Stimulated activated CD8-positive, alpha-beta memory T cell treated with anti-CD3 and anti-CD28 coated beads, Interleukin-15, amount 100 ng/mL, for 1 hour (primary cell): ENCODE data around the gene WASHC4.
"Not testable (repeated sequence)": the region's sequence is repeated elsewhere in the genome, so short reads cannot be mapped to it uniquely, and the experiment has no call there.

ENCODE experiments used
- DNase-seq: peaks from one replicate; pipeline ENCODE4 v3.0.0-alpha.2; 2020; ENCODE audit warnings: low read depth

Gene WASHC4

DNA sequence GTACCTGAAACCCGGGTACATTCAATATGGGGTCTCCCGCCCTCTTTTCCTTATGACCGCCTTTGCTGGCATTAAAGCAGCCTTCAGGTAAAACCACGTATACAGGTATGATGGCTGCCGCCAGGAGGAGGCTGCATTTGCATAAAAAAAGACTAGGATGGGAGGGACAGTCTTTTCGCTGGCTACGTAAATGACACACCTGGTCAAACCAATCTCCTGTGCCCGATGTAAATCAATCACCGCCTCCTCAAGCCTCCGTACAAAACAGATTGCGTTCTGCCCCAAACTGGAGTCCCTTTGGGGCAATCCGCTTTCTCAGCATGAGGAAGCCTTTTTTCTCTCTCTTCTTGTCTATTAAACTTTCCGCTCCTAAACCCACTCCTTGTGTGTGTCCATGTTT is 15.2 kb upstream of the WASHC4 start:
- no peak for DNase-seq

GRCh38 chr12:105095338-105095737 is 12.2 kb upstream of the WASHC4 start:
- DNase-seq: not testable (repeated sequence)

GRCh38 chr12:105099356-105099755 is 8.2 kb upstream of the WASHC4 start:
- no peak for DNase-seq

DNA sequence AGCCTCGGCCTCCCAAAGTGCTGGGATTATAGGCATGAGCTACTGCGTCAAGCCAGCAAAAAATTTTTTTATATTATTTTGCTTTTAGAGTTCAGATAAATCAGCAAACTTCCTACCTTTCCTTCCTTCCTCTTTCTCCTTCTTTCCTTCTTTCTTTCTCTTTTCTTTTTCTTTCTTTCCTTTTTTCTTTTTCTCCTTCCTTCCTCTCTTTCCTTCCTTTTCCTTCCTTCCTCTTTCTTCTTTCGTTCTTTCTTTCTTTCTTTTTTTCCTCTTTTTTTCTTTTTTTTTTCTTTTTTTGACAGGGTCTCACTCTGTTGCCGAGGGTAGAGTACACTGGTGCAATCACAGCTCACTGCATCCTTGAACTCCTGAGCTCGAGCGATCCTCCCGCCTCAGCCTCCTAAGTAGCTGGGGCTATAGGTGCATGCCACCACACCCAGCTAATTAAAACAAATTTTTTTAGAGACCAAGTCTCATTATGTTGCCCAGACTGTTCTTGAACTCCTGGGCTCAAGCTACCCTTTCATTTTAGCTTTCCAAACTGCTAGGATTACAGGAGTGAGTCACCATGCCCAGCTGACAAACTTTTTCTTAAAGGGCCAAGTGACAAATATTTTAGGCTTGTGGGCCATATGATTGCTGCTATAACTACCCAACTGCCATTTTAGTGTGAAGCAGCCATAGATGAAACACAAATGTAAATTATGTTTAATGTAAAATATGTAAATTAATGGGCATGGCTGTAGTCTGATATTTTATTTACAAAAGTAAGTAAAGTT is 7.1 kb upstream of the WASHC4 start:
- DNase-seq: no peak

DNA sequence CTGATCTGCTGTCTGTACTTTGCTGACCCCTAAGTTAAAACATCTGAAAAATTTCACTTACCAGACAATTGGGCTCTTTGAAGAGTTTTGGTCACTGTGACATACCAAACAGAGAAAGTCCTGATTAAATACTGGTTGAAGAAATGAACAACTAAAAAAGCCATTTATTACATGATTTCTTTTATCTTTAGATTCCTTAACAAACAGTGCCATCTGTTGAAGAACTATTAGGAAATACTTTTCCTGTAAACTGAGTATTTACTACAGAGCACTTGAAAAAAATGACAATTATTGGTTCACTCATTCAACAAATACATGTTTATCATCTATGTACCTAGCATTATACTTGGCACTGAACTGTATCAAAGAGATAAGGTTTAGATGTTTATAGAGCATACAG is 6.5 kb upstream of the WASHC4 start:
- DNase-seq: no peak

GRCh38 chr12:105102673-105103072 is 4.9 kb upstream of the WASHC4 start:
- no peak for DNase-seq

DNA sequence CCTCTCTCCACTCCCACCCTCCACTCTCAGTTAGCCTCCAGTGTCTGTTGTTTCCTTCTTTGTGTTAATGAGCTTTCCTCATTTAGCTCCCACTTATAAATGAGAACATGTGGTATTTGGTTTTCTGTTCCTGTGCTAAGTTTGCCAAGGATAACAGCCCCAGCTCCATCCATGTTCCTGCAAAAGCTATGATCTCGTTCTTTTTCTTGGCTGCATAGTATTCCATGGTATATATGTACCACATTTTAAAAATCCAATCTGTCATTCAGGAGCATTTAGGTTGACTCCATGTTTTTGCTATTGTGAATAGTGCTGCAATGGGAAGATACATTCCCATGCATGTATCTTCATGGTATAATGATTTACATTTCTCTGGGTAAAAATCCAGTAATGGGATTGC is 2.8 kb upstream of the WASHC4 start:
- no peak for DNase-seq

DNA sequence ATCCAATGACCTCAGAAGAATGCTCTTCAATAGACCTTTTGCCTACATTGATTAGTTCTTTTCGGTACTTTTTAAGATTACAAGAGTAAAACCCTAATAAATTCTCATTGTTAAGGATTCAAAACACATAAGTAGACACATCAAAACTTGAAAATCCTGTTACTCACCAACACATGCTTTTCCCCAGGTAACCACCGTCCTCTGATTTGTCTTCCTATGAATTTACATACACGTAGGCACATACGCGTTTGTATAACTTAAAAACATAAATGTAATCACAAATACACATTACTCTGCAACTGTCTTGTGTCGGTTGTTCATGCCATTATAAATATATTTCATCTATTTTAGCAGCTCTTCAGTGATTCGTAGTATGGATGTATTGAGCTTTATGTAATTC is 910 bp upstream of the WASHC4 start:
- DNase-seq: no peak

DNA sequence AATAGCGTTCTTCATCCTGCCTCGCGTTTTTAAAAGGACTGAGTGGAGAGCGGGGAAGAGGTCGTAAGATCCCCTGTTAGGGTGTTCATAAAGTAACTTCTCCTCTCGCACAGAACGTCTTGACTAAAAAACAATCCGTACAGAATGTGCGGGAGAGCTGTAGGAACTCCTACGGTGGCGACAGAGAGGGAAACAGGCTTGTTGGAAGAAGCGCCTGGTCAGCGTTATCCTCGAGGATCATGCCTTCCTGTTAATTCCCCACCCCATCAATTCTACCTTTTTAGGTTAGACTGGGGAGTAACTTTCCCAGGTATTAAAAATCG is 399 bp upstream of the WASHC4 start:
- DNase-seq: no peak

GRCh38 chr12:105109465-105110212 is 2.1 kb downstream of the WASHC4 start:
- no peak for DNase-seq

GRCh38 chr12:105110851-105111250 is 3.3 kb downstream of the WASHC4 start:
- DNase-seq: no peak

GRCh38 chr12:105113094-105113493 is 5.6 kb downstream of the WASHC4 start:
- no peak for DNase-seq

- DNase-seq: no peak
Observed at GRCh38 chr12:105116969-105117368, 9.4 kb downstream of the WASHC4 start.

DNA sequence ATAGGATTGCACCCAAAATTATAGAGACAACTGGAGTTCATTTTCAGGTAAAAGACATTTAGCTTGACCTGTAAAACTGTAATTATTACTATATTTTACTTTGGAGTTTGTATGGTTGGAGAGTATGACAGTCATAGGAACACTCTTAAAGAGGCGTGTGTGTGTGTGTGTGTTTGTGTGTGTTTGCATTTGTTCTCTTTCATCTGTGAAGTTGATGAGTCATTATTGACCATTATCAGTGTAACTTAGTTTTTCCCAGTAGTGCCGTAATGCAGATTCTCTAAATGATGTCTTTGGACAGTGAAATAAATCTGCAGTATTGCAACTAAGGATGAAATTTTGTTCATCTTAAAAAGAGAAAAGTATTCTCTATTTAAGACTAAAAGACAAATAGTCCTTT is 13.0 kb downstream of the WASHC4 start:
- no peak for DNase-seq

DNA sequence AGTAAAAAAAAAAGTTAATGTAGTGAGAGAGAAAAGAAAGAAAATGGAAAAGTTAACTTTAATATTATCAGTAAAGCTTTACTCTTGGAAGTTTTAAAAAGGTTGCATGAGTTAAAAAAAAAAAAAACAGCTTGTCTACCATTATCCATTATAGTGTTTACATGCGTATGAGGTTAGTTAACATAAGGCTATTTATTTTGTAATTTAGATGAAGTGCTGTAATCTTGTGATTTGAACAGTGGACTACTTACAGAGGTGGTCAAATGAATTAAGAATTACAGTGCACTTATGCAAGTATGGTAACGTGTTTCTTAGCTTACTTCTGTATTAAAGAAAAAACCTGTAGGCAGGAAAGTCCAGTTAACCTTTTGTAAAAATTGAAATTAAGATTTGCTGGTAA is 30.7 kb downstream of the WASHC4 start:
- DNase-seq: no peak

GRCh38 chr12:105141320-105141922 is 33.9 kb downstream of the WASHC4 start:
- DNase-seq: no peak

DNA sequence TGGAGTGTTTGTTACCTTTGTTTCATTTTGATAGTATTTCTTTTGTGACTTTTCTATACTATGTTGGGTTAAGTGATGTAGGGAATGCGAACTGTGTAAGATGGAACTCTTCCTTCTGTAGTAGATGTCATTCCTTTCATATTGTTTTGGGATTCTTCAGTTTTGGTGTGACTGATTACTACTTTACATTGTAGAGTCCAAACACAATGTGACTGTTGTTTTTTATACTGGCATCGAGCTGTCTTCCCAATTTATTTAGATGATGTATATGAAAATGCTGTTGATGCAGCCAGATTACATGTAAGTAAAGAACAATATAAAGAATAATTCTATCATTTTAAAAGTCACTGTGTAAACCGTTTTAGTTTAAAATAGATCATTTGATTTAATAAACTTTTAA is 34.7 kb downstream of the WASHC4 start:
- DNase-seq: no peak

GRCh38 chr12:105156260-105156659 is 48.7 kb downstream of the WASHC4 start:
- DNase-seq: no peak

DNA sequence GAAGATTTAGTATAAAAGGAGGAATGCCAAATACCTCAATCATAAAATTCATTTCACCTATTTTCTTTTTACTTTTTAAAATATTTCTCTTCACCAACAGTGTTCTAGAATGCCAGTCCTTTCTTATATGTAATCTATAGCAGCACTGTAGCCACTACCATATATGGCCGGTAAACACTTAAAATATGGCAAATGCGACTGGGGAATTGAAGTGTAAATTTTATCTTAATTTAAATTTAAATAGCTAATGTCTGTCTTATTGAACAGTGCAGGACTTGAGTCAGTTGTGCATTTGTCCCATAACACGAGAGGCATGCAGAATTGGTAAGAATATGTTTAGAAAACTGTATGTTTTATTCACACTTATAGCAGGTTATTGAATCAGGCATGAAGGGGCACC is 50.1 kb downstream of the WASHC4 start:
- no peak for DNase-seq

DNA sequence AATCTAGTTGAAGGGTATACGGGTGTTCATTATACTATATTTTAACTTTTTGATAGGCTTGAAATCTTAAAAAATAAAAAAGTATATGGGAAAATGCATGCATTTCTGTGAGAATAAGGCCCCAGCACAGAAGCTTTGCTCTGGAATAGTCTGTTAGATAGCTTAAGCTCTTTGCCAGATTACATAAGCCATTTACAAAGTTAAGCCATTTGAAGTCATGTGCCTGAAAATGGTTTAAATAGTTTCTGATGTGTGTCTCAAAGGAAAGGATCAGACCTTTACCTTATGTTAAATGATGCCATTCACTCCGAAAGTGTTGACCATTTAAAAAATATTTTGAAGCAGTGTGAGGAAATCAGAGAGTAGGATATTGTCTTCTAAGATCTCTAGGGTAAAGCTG is 51.3 kb downstream of the WASHC4 start:
- DNase-seq: no peak

DNA sequence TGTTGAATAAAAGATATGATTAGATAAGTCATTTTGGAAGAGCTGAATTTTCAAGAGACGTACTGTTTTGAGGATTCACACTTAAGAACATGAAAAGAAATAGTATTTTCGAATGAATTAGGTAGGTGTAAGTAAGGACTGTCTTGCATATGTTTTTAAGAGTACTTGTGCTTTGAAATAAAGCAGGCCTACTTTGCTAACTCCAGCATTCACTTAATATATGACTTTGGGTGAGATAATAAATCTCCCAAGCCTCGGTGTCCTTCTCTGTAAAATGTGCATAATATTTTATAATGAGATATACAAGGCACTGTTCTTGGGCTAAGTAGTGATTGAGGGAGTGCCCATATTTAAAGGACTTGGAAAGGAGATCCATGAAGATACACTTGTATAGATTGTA is 54.6 kb downstream of the WASHC4 start:
- DNase-seq: no peak

DNA sequence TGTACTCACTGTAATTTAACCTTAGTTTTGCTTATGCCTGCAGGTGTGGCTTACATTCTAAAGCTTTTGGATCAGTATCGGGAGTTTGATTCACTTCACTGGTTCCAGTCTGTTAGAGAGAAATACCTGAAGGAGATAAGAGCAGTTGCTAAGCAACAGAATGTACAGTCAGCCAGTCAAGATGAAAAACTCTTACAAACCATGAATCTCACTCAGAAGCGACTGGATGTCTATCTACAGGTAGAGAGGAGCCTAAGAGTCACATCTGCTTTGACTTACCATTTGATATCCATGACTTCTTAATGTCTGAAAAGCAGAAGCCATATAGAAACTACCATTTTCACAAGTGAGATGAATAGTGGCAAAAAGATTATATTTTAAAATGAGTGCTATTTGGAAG is 56.5 kb downstream of the WASHC4 start:
- DNase-seq: no peak

DNA sequence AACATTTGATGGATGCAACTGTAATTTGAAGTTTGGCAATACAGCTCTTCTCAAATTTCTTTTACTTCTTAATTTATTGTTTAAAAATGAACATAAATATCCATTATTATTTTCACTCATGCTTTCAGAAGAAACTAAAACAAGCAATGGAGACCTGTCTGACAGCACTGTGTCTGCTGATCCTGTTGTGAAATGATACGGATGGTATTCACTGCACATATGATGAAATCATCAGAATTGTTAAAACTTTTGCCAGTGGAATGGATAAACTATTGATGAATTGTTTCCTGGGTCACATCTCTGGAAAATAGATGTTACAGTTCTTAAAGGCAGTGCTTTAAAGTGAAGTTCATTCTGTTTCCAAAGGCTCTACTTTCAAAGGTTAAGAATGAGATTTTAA is 59.2 kb downstream of the WASHC4 start:
- DNase-seq: no peak

GRCh38 chr12:105167346-105167745 is 59.8 kb downstream of the WASHC4 start:
- no peak for DNase-seq
